ENCODE data around the gene SNX8.

Gene SNX8

GRCh38 chr7:2241580-2242540, 72.4 kb downstream of the SNX8 start, which contains the start of the genes MRM2 and NUDT1:
TSS of gene MRM2 (minus strand) at chr7:2242205. CDS start at chr7:2242169, 36 bp downstream.
TSS of gene NUDT1 (plus strand) at chr7:2242226. CDS start at chr7:2244575, 2,349 bp downstream.
- no peaks in the 10 kb centered on the region for H3K9me3 Mint-ChIP-seq (ENCODE audit: low read depth)
- peaks cover 20% of the 10 kb centered on the region for H3K4me1 Mint-ChIP-seq (ENCODE audit: low read depth)
- H3K4me3 Mint-ChIP-seq, result peak within 1 kb of the TSS; percentile 92
- peaks cover 2% of the 10 kb centered on the region for H3K36me3 Mint-ChIP-seq
- H3K27ac Mint-ChIP-seq, result peak within 1 kb of the TSS; percentile 87
- H3K27me3 Mint-ChIP-seq, result no peaks in the 10 kb centered on the region

- H3K4me1 Mint-ChIP-seq (ENCODE audit: low read depth), result peaks cover 18% of the 10 kb centered on the region
- no peaks in the 10 kb centered on the region for H3K9me3 Mint-ChIP-seq (ENCODE audit: low read depth)
- no peak overlapping the region for H3K27ac Mint-ChIP-seq
- no peaks in the 10 kb centered on the region for H3K27me3 Mint-ChIP-seq
- H3K4me3 Mint-ChIP-seq, result peak overlapping the region; percentile 53
- H3K36me3 Mint-ChIP-seq, result peaks cover 2% of the 10 kb centered on the region
These were observed 75.0 kb downstream of the SNX8 start for GRCh38 chr7:2239242-2239641.

- no peak overlapping the region for H3K27ac Mint-ChIP-seq
- H3K4me3 Mint-ChIP-seq, result no peak overlapping the region
- H3K4me1 Mint-ChIP-seq (ENCODE audit: low read depth), result peaks cover 21% of the 10 kb centered on the region
- H3K36me3 Mint-ChIP-seq, result peaks cover 2% of the 10 kb centered on the region
- no peaks in the 10 kb centered on the region for H3K9me3 Mint-ChIP-seq (ENCODE audit: low read depth)
- no peaks in the 10 kb centered on the region for H3K27me3 Mint-ChIP-seq
These were observed 77.1 kb downstream of the SNX8 start for GRCh38 chr7:2237109-2237602.

GRCh38 chr7:2233926-2234325, 80.3 kb downstream of the SNX8 start:
- Mint-ChIP-seq H3K27me3 (no peaks in the 10 kb centered on the region), H3K36me3 (peaks cover 5% of the 10 kb centered on the region), H3K4me1 (ENCODE audit: low read depth) (peaks cover 28% of the 10 kb centered on the region), H3K9me3 (ENCODE audit: low read depth) (no peaks in the 10 kb centered on the region), H3K27ac (no peak overlapping the region), H3K4me3 (peak overlapping the region; percentile 73)

- no peaks in the 10 kb centered on the region for H3K27me3 Mint-ChIP-seq
- H3K4me3 Mint-ChIP-seq, result peak within 1 kb of the TSS; percentile 94
- H3K4me1 Mint-ChIP-seq (ENCODE audit: low read depth), result peaks cover 29% of the 10 kb centered on the region
- H3K27ac Mint-ChIP-seq, result peak within 1 kb of the TSS; percentile 64
- H3K9me3 Mint-ChIP-seq (ENCODE audit: low read depth), result no peaks in the 10 kb centered on the region
- peaks cover 5% of the 10 kb centered on the region for H3K36me3 Mint-ChIP-seq
These were observed 81.3 kb downstream of the SNX8 start, which contains the start of gene MAD1L1 for GRCh38 chr7:2232766-2233520. TSS of gene MAD1L1 (minus strand) at chr7:2232945. CDS start at chr7:2230133, 2,812 bp downstream.

- Mint-ChIP-seq H3K4me1 (ENCODE audit: low read depth) (peaks cover 29% of the 10 kb centered on the region), H3K9me3 (ENCODE audit: low read depth) (no peaks in the 10 kb centered on the region), H3K36me3 (peaks cover 3% of the 10 kb centered on the region), H3K27me3 (no peaks in the 10 kb centered on the region), H3K4me3 (peak overlapping the region; percentile 91), H3K27ac (peak overlapping the region; percentile 52)
These were observed 82.1 kb downstream of the SNX8 start for GRCh38 chr7:2231992-2232765.

- Mint-ChIP-seq H3K36me3 (peaks cover 5% of the 10 kb centered on the region), H3K9me3 (ENCODE audit: low read depth) (no peaks in the 10 kb centered on the region), H3K4me1 (ENCODE audit: low read depth) (peaks cover 29% of the 10 kb centered on the region), H3K27me3 (no peaks in the 10 kb centered on the region), H3K4me3 (peak overlapping the region; percentile 10), H3K27ac (no peak overlapping the region)
These were observed 83.4 kb downstream of the SNX8 start for GRCh38 chr7:2230882-2231281.

- Mint-ChIP-seq H3K27ac (no peak overlapping the region), H3K4me3 (peak overlapping the region; percentile 20), H3K27me3 (no peaks in the 10 kb centered on the region), H3K4me1 (ENCODE audit: low read depth) (peaks cover 29% of the 10 kb centered on the region), H3K36me3 (peaks cover 5% of the 10 kb centered on the region), H3K9me3 (ENCODE audit: low read depth) (no peaks in the 10 kb centered on the region)
These were observed 84.0 kb downstream of the SNX8 start for GRCh38 chr7:2230226-2230625.

- no peaks in the 10 kb centered on the region for H3K9me3 Mint-ChIP-seq (ENCODE audit: low read depth)
- peaks cover 5% of the 10 kb centered on the region for H3K36me3 Mint-ChIP-seq
- H3K27ac Mint-ChIP-seq, result no peak overlapping the region
- H3K27me3 Mint-ChIP-seq, result no peaks in the 10 kb centered on the region
- peaks cover 29% of the 10 kb centered on the region for H3K4me1 Mint-ChIP-seq (ENCODE audit: low read depth)
- H3K4me3 Mint-ChIP-seq, result no peak overlapping the region
These were observed 84.8 kb downstream of the SNX8 start for GRCh38 chr7:2229467-2229866.

GRCh38 chr7:2228921-2229320, 85.3 kb downstream of the SNX8 start:
- H3K27ac Mint-ChIP-seq, result no peak overlapping the region
- H3K36me3 Mint-ChIP-seq, result peaks cover 5% of the 10 kb centered on the region
- no peaks in the 10 kb centered on the region for H3K9me3 Mint-ChIP-seq (ENCODE audit: low read depth)
- no peak overlapping the region for H3K4me3 Mint-ChIP-seq
- no peaks in the 10 kb centered on the region for H3K27me3 Mint-ChIP-seq
- peaks cover 28% of the 10 kb centered on the region for H3K4me1 Mint-ChIP-seq (ENCODE audit: low read depth)

GRCh38 chr7:2227699-2228098, 86.5 kb downstream of the SNX8 start:
- Mint-ChIP-seq H3K4me3 (no peak overlapping the region), H3K36me3 (peaks cover 5% of the 10 kb centered on the region), H3K9me3 (ENCODE audit: low read depth) (no peaks in the 10 kb centered on the region), H3K27me3 (no peaks in the 10 kb centered on the region), H3K4me1 (ENCODE audit: low read depth) (peaks cover 23% of the 10 kb centered on the region), H3K27ac (no peak overlapping the region)

- no peaks in the 10 kb centered on the region for H3K27me3 Mint-ChIP-seq
- peaks cover 17% of the 10 kb centered on the region for H3K4me1 Mint-ChIP-seq (ENCODE audit: low read depth)
- H3K4me3 Mint-ChIP-seq, result no peak overlapping the region
- peaks cover 7% of the 10 kb centered on the region for H3K36me3 Mint-ChIP-seq
- H3K27ac Mint-ChIP-seq, result no peak overlapping the region
- no peaks in the 10 kb centered on the region for H3K9me3 Mint-ChIP-seq (ENCODE audit: low read depth)
These were observed 88.4 kb downstream of the SNX8 start for GRCh38 chr7:2225830-2226229.

- Mint-ChIP-seq H3K4me1 (ENCODE audit: low read depth) (peaks cover 15% of the 10 kb centered on the region), H3K27me3 (no peaks in the 10 kb centered on the region), H3K9me3 (ENCODE audit: low read depth) (no peaks in the 10 kb centered on the region), H3K4me3 (no peak overlapping the region), H3K27ac (no peak overlapping the region), H3K36me3 (peaks cover 7% of the 10 kb centered on the region)
These were observed 88.9 kb downstream of the SNX8 start for GRCh38 chr7:2225336-2225735.

- Mint-ChIP-seq H3K27ac (no peak overlapping the region), H3K36me3 (peaks cover 7% of the 10 kb centered on the region), H3K4me1 (ENCODE audit: low read depth) (peaks cover 11% of the 10 kb centered on the region), H3K27me3 (no peaks in the 10 kb centered on the region), H3K9me3 (ENCODE audit: low read depth) (no peaks in the 10 kb centered on the region), H3K4me3 (no peak overlapping the region)
These were observed 89.3 kb downstream of the SNX8 start for GRCh38 chr7:2224934-2225333.
